DOHH2 (cell line): ENCODE data around the gene STAT5A.

Source experiments
- EZH2phosphoT487 ChIP-seq: fragments of 200-600 bp; sonication (generic); IDR thresholded peaks from 2 replicates; pipeline ENCODE4 v1.6.1; 2017; ENCODE audit warnings: borderline replicate concordance, mild to moderate bottlenecking, antibody characterized with exemption, low read length, moderate library complexity, mixed read lengths
- TF ChIP-seq, protein P1 (sequence below): fragments of 200-600 bp; sonication (generic); IDR thresholded peaks from one replicate; pipeline ENCODE4 v1.5.1; 2014; ENCODE audit warnings: antibody characterized with exemption, mild to moderate bottlenecking, low read depth, low read length; ENCODE audit not compliant: poor library complexity, severe bottlenecking

DNA sequence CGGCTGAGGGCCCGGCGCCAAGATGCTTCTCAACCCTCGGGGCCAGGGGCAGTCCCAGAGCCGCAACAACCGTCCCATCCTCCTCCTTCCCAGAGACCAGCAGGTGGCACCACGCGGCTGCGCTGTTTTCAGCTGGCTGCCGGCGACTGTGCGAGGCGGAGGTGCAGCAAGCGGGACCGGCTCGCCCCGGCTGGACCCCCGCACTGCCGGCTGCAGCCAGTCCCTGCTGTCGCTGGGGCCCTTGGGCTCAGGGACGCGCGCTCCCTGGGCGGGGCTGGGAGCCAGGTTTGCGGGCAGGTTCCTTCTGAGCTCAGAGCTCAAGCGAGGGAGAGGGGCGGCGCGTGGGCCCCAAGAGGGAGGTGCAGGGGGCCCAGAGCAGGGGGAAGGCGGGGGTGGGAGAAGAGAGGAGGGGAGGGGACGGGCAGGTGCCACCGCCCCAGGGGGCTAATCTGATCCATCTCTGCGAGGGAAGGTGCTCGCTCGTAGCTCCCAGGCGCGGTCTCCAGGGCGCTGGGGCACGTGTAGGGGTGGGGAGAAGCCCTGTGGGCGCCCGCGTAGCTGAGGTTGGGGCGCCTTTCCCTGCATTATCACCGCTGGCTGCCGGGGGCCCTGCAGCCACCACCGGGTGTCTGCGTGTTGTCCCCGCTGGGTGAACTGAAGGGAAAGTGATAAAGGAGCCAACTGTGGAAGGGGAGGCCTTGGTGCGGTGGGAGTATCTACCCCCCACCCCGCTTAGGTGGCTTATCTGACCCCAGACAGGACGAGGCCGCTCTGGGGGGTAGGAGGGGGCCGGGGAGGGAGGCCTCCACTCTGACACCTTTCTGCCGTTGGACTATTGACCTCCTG lies 24.2 kb downstream of the STAT5A start:
- TF ChIP-seq, protein P1, sequence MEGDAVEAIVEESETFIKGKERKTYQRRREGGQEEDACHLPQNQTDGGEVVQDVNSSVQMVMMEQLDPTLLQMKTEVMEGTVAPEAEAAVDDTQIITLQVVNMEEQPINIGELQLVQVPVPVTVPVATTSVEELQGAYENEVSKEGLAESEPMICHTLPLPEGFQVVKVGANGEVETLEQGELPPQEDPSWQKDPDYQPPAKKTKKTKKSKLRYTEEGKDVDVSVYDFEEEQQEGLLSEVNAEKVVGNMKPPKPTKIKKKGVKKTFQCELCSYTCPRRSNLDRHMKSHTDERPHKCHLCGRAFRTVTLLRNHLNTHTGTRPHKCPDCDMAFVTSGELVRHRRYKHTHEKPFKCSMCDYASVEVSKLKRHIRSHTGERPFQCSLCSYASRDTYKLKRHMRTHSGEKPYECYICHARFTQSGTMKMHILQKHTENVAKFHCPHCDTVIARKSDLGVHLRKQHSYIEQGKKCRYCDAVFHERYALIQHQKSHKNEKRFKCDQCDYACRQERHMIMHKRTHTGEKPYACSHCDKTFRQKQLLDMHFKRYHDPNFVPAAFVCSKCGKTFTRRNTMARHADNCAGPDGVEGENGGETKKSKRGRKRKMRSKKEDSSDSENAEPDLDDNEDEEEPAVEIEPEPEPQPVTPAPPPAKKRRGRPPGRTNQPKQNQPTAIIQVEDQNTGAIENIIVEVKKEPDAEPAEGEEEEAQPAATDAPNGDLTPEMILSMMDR: peak; percentile 73
- no peak for TF ChIP-seq EZH2phosphoT487
